Spleen (tissue), 7 donors: ENCODE data around the gene UBE2QL1.

Source experiments
- CTCF ChIP-seq, 11 experiments: fragments of 200-600 bp in 7 of 11; fragments of 450-650 bp in 4 of 11; sonication (generic) in 4 of 11; IDR thresholded peaks in 8 of 11; conservative IDR thresholded peaks in 3 of 11; 1 replicate in 7 of 11; 2 replicates in 4 of 11; pipeline versions ENCODE4 v1.4.0 to v1.8.0; 2016 to 2021; ENCODE audit warnings: antibody characterized with exemption in 11 of 11, inconsistent platforms in 4 of 11, mild to moderate bottlenecking in 1 of 11
- POLR2A ChIP-seq, 3 donors: fragments of 450-650 bp; IDR thresholded peaks; one replicate each; pipeline ENCODE4 v1.5.1; 2017; ENCODE audit warnings: antibody characterized with exemption in 3 of 3, mild to moderate bottlenecking in 1 of 3
- POLR2AphosphoS5 ChIP-seq, 3 donors: sonication (generic); formaldehyde crosslinking; IDR thresholded peaks; one replicate each; pipeline ENCODE4 v1.5.1; 2017; ENCODE audit warnings: antibody characterized with exemption in 3 of 3
- donor health status: DM: no; HTN: no; CAD: no; lungs with moderate emphysema.
- donor health status: DM: no; HTN: no; CAD: no.
- donor health status: DM: no; HTN: no; CAD: no.

DNA sequence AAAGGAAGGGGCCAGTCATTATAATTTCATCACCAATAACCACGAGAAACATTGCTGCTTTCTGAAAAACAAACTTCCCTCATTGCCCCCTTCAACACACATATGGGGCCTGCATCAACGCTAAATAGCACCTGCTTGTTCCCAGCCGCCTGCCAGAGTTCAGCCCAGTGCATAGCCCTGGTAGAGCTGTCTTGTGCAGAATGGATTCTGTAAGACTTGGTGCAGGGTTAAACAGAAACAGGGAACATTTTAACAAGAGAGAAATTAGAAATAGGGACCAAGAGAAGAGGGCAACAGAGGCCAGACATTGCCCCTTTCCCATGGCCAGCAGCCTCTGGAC lies 56.7 kb downstream of the UBE2QL1 start:
- TF ChIP-seq POLR2A (IDR thresholded peaks at IDR 0.05) (no peak), CTCF (IDR thresholded peaks at IDR 0.05 in 8 of 11, conservative IDR thresholded peaks at IDR 0.05 in 3 of 11) (no peak), POLR2AphosphoS5 (IDR thresholded peaks at IDR 0.05) (no peak)
